ENCODE measurements around the gene MTX2.

Gene MTX2

DNA sequence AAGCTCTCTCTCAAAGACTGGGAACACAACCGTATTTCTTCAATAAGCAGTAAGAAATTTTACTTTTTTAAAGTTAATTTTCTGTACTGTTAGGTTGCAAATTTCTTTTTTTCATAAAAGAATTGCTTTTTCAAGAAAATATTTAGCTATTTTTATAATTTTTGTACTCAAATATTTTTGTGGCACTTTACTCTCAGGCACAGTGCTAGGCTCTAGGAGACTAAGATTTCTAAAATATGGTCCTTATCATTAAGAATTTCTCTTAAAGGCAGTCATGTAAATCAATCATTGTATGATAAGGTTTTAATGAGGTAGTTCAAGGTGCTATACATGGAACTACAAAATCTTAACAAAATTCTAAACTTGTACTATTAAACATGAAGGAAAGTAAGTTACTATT, 61.4 kb downstream of the MTX2 start:
- H3K4me3 ChIP-seq (ENCODE audit: low read length) = no peak overlapping the region
- TF ChIP-seq EZH2phosphoT487 (IDR thresholded peaks at IDR 0.05; ENCODE audit: low read length) = no peak
- TF ChIP-seq, protein P1, sequence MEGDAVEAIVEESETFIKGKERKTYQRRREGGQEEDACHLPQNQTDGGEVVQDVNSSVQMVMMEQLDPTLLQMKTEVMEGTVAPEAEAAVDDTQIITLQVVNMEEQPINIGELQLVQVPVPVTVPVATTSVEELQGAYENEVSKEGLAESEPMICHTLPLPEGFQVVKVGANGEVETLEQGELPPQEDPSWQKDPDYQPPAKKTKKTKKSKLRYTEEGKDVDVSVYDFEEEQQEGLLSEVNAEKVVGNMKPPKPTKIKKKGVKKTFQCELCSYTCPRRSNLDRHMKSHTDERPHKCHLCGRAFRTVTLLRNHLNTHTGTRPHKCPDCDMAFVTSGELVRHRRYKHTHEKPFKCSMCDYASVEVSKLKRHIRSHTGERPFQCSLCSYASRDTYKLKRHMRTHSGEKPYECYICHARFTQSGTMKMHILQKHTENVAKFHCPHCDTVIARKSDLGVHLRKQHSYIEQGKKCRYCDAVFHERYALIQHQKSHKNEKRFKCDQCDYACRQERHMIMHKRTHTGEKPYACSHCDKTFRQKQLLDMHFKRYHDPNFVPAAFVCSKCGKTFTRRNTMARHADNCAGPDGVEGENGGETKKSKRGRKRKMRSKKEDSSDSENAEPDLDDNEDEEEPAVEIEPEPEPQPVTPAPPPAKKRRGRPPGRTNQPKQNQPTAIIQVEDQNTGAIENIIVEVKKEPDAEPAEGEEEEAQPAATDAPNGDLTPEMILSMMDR (IDR thresholded peaks at IDR 0.05; ENCODE audit: low read length) = no peak
- no peak for TF ChIP-seq EZH2 (optimal IDR thresholded peaks at IDR 0.05; ENCODE audit: low read depth, low read length)
- no peaks in the 10 kb centered on the region for H3K79me2 ChIP-seq (ENCODE audit: low read length)
- no peak overlapping the region for H2AFZ ChIP-seq (ENCODE audit: low read length)
- no peaks in the 10 kb centered on the region for H3F3A ChIP-seq (ENCODE audit: insufficient read depth, low read length)
- H3K9ac ChIP-seq (ENCODE audit: low read length) = no peak overlapping the region
- no peaks in the 10 kb centered on the region for H4K20me1 ChIP-seq (ENCODE audit: insufficient read depth, low read length)
- no peak overlapping the region for H3K27ac ChIP-seq (ENCODE audit: low read length)
- no peak overlapping the region for H3K4me2 ChIP-seq (ENCODE audit: low read depth, low read length)
- H3K36me3 ChIP-seq (replicated peaks; ENCODE audit: insufficient read depth, low read length) = no peaks in the 10 kb centered on the region
- H3K27me3 ChIP-seq (replicated peaks; ENCODE audit: insufficient read depth, low read length) = no peaks in the 10 kb centered on the region
- no peaks in the 10 kb centered on the region for H3K4me1 ChIP-seq (ENCODE audit: low read length)
- no peaks in the 10 kb centered on the region for H3K9me3 ChIP-seq (replicated peaks; ENCODE audit: insufficient read depth, low read length)
- no peak for DNase-seq
- no peaks in the 10 kb centered on the region for H3K9me2 ChIP-seq (replicated peaks; ENCODE audit: insufficient read depth, low read length)

DNA sequence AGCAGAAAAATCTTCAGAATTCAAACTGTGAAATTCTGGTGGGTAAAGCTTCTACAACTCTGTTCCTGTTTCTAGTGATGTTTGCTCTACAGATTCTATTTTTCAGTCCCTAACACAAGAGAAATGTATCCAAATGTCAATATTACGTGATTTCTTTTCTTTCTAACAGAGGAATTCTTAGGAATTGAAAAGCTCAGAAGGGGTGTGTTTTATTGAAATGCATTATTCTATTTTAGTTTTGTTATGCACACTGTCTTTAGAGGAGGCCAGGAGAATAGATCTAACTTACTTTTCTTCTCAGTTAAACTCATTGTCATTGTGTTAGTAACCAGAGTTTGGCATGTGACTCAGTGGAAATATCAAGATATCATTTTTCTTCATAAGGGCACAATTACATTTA, 62.4 kb downstream of the MTX2 start:
- Histone ChIP-seq H3K9me2 (replicated peaks; ENCODE audit: insufficient read depth, low read length) (no peaks in the 10 kb centered on the region), H3K79me2 (ENCODE audit: low read length) (no peaks in the 10 kb centered on the region), H3K36me3 (replicated peaks; ENCODE audit: insufficient read depth, low read length) (no peaks in the 10 kb centered on the region), H3K4me2 (ENCODE audit: low read depth, low read length) (no peak overlapping the region), H3F3A (ENCODE audit: insufficient read depth, low read length) (no peaks in the 10 kb centered on the region), H3K9ac (ENCODE audit: low read length) (no peak overlapping the region), H2AFZ (ENCODE audit: low read length) (no peak overlapping the region), H3K4me3 (ENCODE audit: low read length) (no peak overlapping the region), H4K20me1 (ENCODE audit: insufficient read depth, low read length) (no peaks in the 10 kb centered on the region), H3K27ac (ENCODE audit: low read length) (no peak overlapping the region), H3K27me3 (replicated peaks; ENCODE audit: insufficient read depth, low read length) (no peaks in the 10 kb centered on the region), H3K9me3 (replicated peaks; ENCODE audit: insufficient read depth, low read length) (no peaks in the 10 kb centered on the region), H3K4me1 (ENCODE audit: low read length) (no peaks in the 10 kb centered on the region)
- DNase-seq = no peak
- TF ChIP-seq, protein P1 (IDR thresholded peaks at IDR 0.05; ENCODE audit: low read length) = no peak
- TF ChIP-seq EZH2phosphoT487 (IDR thresholded peaks at IDR 0.05; ENCODE audit: low read length) (no peak), EZH2 (optimal IDR thresholded peaks at IDR 0.05; ENCODE audit: low read depth, low read length) (no peak)

DNA sequence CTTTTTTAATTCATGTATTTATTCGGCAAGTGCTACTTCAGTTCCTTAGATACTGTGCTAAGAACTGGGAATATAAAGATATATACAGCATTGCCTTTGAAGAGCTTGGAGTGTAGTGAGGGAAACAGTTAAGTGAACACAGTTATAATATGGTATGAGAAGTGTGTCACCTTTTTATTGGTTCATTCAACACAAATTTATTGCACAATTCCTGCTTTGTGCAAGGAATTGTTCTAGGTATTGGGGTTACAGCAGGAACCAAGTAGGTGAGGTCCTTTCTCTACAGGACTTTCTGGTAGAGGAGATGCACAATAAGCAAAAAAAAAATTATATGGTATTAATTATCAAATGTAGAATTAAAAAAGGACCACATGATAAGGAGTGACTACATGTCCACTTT, 65.5 kb downstream of the MTX2 start:
- H3F3A ChIP-seq (ENCODE audit: insufficient read depth, low read length) = no peaks in the 10 kb centered on the region
- DNase-seq = no peak
- H3K27ac ChIP-seq (ENCODE audit: low read length) = no peak overlapping the region
- no peaks in the 10 kb centered on the region for H3K4me1 ChIP-seq (ENCODE audit: low read length)
- no peaks in the 10 kb centered on the region for H3K27me3 ChIP-seq (replicated peaks; ENCODE audit: insufficient read depth, low read length)
- H3K36me3 ChIP-seq (replicated peaks; ENCODE audit: insufficient read depth, low read length) = no peaks in the 10 kb centered on the region
- H3K79me2 ChIP-seq (ENCODE audit: low read length) = no peaks in the 10 kb centered on the region
- no peak overlapping the region for H2AFZ ChIP-seq (ENCODE audit: low read length)
- H4K20me1 ChIP-seq (ENCODE audit: insufficient read depth, low read length) = no peaks in the 10 kb centered on the region
- TF ChIP-seq EZH2 (optimal IDR thresholded peaks at IDR 0.05; ENCODE audit: low read depth, low read length) (no peak), EZH2phosphoT487 (IDR thresholded peaks at IDR 0.05; ENCODE audit: low read length) (no peak)
- TF ChIP-seq, protein P1 (IDR thresholded peaks at IDR 0.05; ENCODE audit: low read length) = no peak
- H3K9ac ChIP-seq (ENCODE audit: low read length) = no peak overlapping the region
- H3K4me2 ChIP-seq (ENCODE audit: low read depth, low read length) = no peak overlapping the region
- H3K4me3 ChIP-seq (ENCODE audit: low read length) = no peak overlapping the region
- no peaks in the 10 kb centered on the region for H3K9me2 ChIP-seq (replicated peaks; ENCODE audit: insufficient read depth, low read length)
- no peaks in the 10 kb centered on the region for H3K9me3 ChIP-seq (replicated peaks; ENCODE audit: insufficient read depth, low read length)
